Neutrophil (primary cell): ENCODE data around the gene KCNIP2.

ENCODE experiments used
- H3K27ac ChIP-seq: fragments of 200-600 bp; sonication (generic); 2 replicates; pipeline ENCODE4 v1.5.1; 2016; ENCODE audit warnings: mild to moderate bottlenecking, moderate library complexity
- H3K27me3 ChIP-seq: fragments of 200-600 bp; sonication (generic); 2 replicates; pipeline ENCODE4 v1.6.0; 2016; ENCODE audit warnings: mild to moderate bottlenecking
- H3K36me3 ChIP-seq: fragments of 200-600 bp; sonication (generic); 2 replicates; pipeline ENCODE4 v1.5.1; 2017
- H3K4me1 ChIP-seq, 2 experiments: fragments of 200-600 bp in 1 of 2; sonication (generic) in 1 of 2; 1 replicate in 1 of 2; 2 replicates in 1 of 2; pipeline versions ENCODE4 v1.5.1 to v1.6.1; 2013 to 2016; ENCODE audit warnings: low read depth in 1 of 2, low read length in 1 of 2, mild to moderate bottlenecking in 1 of 2, moderate library complexity in 1 of 2; ENCODE audit not compliant: control insufficient read depth in 1 of 2, insufficient read depth in 1 of 2
- H3K4me3 ChIP-seq, 2 experiments: fragments of 200-600 bp in 1 of 2; sonication (generic) in 1 of 2; 1 replicate in 1 of 2; 2 replicates in 1 of 2; pipeline ENCODE4 v1.5.1; 2013 to 2016; ENCODE audit warnings: low read depth in 1 of 2, low read length in 1 of 2, mild to moderate bottlenecking in 1 of 2, moderate library complexity in 1 of 2
- H3K9me3 ChIP-seq: fragments of 200-600 bp; sonication (generic); 2 replicates; pipeline ENCODE4 v1.5.1; 2016
- TF ChIP-seq, protein P1 (sequence below): fragments of 200-600 bp; sonication (generic); IDR thresholded peaks from 2 replicates; pipeline ENCODE4 v1.5.1; 2016; ENCODE audit warnings: antibody characterized with exemption

Gene KCNIP2

DNA sequence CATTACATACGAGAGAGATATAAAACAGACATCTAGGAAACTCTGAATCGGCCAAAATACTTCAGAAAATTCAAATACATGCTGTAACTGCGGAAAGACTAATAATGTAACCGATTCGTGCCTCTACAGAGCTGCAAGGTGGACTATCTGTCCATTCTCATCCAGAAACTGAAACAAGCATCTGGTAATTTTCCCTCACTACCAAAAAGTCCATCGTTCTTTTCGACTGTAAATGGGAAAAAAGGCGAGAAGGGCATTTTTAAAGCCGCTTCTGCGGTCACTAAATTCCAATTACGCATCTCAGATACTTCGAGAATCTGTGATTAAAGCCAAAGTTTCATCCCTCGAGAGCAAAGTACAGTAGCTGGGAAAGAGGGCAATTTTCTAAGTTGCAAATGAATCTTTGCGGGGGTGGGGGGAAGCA is 26.7 kb downstream of the KCNIP2 start:
- H3K4me3 ChIP-seq, result peak overlapping the region; percentile 76 to 98
- H3K4me1 ChIP-seq, result peaks cover 31 to 50% of the 10 kb centered on the region in 2 experiments
- H3K9me3 ChIP-seq, result no peaks in the 10 kb centered on the region
- TF ChIP-seq, protein P1, sequence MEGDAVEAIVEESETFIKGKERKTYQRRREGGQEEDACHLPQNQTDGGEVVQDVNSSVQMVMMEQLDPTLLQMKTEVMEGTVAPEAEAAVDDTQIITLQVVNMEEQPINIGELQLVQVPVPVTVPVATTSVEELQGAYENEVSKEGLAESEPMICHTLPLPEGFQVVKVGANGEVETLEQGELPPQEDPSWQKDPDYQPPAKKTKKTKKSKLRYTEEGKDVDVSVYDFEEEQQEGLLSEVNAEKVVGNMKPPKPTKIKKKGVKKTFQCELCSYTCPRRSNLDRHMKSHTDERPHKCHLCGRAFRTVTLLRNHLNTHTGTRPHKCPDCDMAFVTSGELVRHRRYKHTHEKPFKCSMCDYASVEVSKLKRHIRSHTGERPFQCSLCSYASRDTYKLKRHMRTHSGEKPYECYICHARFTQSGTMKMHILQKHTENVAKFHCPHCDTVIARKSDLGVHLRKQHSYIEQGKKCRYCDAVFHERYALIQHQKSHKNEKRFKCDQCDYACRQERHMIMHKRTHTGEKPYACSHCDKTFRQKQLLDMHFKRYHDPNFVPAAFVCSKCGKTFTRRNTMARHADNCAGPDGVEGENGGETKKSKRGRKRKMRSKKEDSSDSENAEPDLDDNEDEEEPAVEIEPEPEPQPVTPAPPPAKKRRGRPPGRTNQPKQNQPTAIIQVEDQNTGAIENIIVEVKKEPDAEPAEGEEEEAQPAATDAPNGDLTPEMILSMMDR, result no peak
- peak overlapping the region; percentile 96 for H3K27ac ChIP-seq
- H3K27me3 ChIP-seq, result no peaks in the 10 kb centered on the region
- peaks cover 12% of the 10 kb centered on the region for H3K36me3 ChIP-seq

GRCh38 chr10:101816376-101816775 is 27.2 kb downstream of the KCNIP2 start:
- TF ChIP-seq, protein P1, result no peak
- H3K4me3 ChIP-seq, result peak overlapping the region; percentile 76 to 98
- H3K9me3 ChIP-seq, result no peaks in the 10 kb centered on the region
- H3K36me3 ChIP-seq, result peaks cover 18% of the 10 kb centered on the region
- peak overlapping the region; percentile 96 for H3K27ac ChIP-seq
- H3K4me1 ChIP-seq, result peaks cover 31 to 50% of the 10 kb centered on the region in 2 experiments
- no peaks in the 10 kb centered on the region for H3K27me3 ChIP-seq

- peak overlapping the region; percentile 3 for H3K27ac ChIP-seq
Observed at GRCh38 chr10:101814466-101815071, 29.0 kb downstream of the KCNIP2 start.

DNA sequence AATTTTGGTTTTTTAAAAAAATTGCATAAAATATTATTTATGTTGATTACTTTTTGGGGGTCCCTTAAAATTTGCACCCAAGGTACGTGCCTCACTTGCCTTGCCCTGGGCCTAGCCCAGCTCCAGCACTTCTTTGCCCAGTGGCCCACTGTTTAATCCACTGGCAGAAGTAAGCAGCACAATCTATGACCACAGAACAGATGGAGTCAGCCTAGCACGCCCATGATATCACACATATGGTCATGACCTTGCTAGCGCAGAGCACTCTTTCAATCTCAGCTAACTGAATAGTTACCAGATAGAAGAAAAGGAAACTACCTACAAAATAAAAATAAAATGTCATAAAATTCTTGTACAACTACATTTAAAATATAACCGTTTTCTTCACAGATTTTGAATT is 31.0 kb downstream of the KCNIP2 start:
- Histone ChIP-seq H3K27me3 (no peaks in the 10 kb centered on the region), H3K36me3 (peaks cover 55% of the 10 kb centered on the region), H3K4me1 (peaks cover 20 to 37% of the 10 kb centered on the region in 2 experiments), H3K27ac (no peak overlapping the region), H3K4me3 (no peak overlapping the region), H3K9me3 (no peaks in the 10 kb centered on the region)
- TF ChIP-seq, protein P1, result no peak

More at GRCh38 chr10:101814466-101815071, 29.0 kb downstream of the KCNIP2 start:
- Histone ChIP-seq H3K9me3 (no peaks in the 10 kb centered on the region), H3K27me3 (no peaks in the 10 kb centered on the region), H3K36me3 (peaks cover 36% of the 10 kb centered on the region), H3K4me3 (peak overlapping the region; percentile 76 to 98), H3K4me1 (peaks cover 28 to 48% of the 10 kb centered on the region in 2 experiments)
- TF ChIP-seq, protein P1, result no peak

DNA sequence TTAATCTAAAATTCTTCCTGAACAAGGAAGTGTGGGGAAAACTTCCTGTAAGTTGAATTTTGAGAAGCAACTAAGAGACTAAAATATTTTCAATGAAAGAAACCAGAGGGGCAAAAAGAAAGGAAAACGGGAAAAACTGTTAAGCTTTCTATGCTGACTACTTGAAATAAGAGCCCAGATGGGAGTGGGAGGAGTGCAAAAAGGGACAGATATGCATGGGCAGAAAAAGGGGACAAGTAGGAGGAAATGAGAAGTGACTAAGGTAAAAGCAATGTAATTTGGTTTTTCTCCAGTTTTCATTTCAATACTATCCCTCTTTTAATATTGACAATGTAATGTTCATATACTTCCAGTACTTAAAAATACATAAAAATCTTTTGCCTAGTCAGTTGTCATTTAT is 36.4 kb downstream of the KCNIP2 start:
- no peak overlapping the region for H3K4me3 ChIP-seq
- TF ChIP-seq, protein P1, result no peak
- H3K27ac ChIP-seq, result no peak overlapping the region
- no peaks in the 10 kb centered on the region for H3K4me1 ChIP-seq
- peaks cover 100% of the 10 kb centered on the region for H3K36me3 ChIP-seq
- H3K27me3 ChIP-seq, result no peaks in the 10 kb centered on the region
- H3K9me3 ChIP-seq, result no peaks in the 10 kb centered on the region
